ENCODE data around the gene GRIA4.
"Not testable (repeated sequence)": the region's sequence is repeated elsewhere in the genome, so short reads cannot be mapped to it uniquely, and the experiment has no call there.

The GRIA4 gene

GRCh38 chr11:105754716-105755115 lies 144.8 kb downstream of the GRIA4 start:
- H3K4me3 ChIP-seq (ENCODE audit: low read depth, low read length), result no peak overlapping the region
- TF ChIP-seq, protein P1, sequence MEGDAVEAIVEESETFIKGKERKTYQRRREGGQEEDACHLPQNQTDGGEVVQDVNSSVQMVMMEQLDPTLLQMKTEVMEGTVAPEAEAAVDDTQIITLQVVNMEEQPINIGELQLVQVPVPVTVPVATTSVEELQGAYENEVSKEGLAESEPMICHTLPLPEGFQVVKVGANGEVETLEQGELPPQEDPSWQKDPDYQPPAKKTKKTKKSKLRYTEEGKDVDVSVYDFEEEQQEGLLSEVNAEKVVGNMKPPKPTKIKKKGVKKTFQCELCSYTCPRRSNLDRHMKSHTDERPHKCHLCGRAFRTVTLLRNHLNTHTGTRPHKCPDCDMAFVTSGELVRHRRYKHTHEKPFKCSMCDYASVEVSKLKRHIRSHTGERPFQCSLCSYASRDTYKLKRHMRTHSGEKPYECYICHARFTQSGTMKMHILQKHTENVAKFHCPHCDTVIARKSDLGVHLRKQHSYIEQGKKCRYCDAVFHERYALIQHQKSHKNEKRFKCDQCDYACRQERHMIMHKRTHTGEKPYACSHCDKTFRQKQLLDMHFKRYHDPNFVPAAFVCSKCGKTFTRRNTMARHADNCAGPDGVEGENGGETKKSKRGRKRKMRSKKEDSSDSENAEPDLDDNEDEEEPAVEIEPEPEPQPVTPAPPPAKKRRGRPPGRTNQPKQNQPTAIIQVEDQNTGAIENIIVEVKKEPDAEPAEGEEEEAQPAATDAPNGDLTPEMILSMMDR (IDR thresholded peaks at IDR 0.05; ENCODE audit: borderline replicate concordance, insufficient read depth, low read depth, low read length), result no peak

- TF ChIP-seq, protein P1 (IDR thresholded peaks at IDR 0.05; ENCODE audit: borderline replicate concordance, insufficient read depth, low read depth, low read length), result no peak
- H3K4me3 ChIP-seq (ENCODE audit: low read depth, low read length), result no peak overlapping the region
Observed at GRCh38 chr11:105757107-105757506, 147.2 kb downstream of the GRIA4 start.

GRCh38 chr11:105763594-105763993 lies 153.7 kb downstream of the GRIA4 start:
- H3K4me3 ChIP-seq (ENCODE audit: low read depth, low read length), result no peak overlapping the region
- TF ChIP-seq, protein P1 (IDR thresholded peaks at IDR 0.05; ENCODE audit: borderline replicate concordance, insufficient read depth, low read depth, low read length), result no peak

DNA sequence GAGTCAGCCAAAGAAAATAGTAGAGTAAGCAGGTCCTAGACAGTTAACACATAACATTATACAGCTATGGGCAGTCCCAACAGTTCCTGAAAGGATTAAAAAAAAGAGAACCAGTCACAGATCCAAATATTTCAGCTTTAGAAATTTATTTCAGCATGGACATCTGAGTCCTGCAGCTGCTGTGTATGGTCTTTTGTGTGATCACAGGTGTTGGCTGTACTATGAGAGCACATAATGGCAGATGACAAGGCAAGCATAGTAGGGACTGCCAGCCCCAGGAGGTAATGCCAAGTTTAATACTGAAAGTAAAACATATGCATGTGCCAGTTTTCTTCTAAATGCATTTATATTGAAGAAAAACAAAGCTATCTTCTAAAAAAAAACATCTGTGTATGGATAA lies 158.1 kb downstream of the GRIA4 start:
- no peak overlapping the region for H3K4me3 ChIP-seq (ENCODE audit: low read depth, low read length)
- TF ChIP-seq, protein P1 (IDR thresholded peaks at IDR 0.05; ENCODE audit: borderline replicate concordance, insufficient read depth, low read depth, low read length), result no peak

- H3K4me3 ChIP-seq (ENCODE audit: low read depth, low read length), result no peak overlapping the region
- TF ChIP-seq, protein P1 (IDR thresholded peaks at IDR 0.05; ENCODE audit: borderline replicate concordance, insufficient read depth, low read depth, low read length), result no peak
Observed at GRCh38 chr11:105769627-105770026, 159.8 kb downstream of the GRIA4 start.

DNA sequence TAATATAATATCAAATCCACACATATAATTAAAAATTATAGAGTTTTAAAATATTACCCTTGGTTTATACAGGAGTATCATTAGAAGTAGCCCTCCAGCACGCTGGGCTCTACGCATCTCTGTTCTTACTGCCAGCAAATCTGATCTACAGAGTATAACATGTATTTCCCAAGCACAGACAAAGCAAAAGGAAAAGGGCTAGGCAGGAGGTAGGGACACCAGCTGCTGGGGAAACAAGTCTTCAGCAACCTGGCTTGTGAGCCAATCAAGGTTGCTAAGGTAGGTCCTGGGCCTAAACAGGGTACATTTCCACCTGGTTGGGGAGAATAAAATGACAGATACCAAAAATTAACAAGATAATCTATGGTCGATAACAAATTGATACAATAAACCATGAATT lies 163.6 kb downstream of the GRIA4 start:
- not testable (repeated sequence) for H3K4me3 ChIP-seq (ENCODE audit: low read depth, low read length)

DNA sequence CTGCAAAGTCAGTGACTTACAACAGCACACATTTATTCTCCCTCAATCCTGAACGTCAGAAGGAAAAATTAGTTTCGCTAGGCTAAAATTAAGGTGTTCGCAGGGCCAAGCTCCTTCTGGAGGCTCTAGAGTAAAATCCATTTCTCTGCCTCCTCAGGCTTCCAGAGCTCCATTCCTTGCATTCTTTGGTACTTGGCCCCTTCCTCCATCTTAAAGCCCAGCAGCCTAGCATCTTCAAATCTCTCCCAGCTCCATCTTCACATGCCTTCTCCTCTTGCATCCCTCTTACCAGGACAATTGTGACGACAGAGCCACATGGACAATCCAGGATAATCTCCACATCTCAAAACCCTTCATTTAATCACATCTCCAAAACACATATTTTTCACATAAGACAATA lies 165.0 kb downstream of the GRIA4 start:
- no peak overlapping the region for H3K4me3 ChIP-seq (ENCODE audit: low read depth, low read length)
- TF ChIP-seq, protein P1 (IDR thresholded peaks at IDR 0.05; ENCODE audit: borderline replicate concordance, insufficient read depth, low read depth, low read length), result no peak
